ENCODE results near the gene RNF183.
"Not testable (repeated sequence)": the region's sequence is repeated elsewhere in the genome, so short reads cannot be mapped to it uniquely, and the experiment has no call there.

The RNF183 gene

DNA sequence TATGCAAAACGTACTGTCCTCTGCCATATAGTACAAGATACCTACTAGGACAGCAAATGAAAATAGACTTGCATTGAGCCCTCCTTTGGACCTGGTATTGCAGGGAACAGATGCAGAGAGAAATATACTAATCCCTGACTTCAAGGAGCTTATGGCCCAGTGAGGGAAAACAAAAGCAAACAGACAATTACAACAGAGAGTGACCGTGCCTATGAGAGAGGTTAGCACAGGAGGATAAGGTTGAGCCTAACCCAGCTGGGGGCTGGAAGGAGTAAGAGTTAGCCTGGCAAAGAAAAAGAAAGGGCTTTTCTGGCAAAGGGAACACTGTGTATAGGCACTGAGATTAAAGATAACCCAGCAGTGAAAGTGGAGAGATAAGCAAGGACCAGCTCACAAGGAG is 33.3 kb downstream of the RNF183 start:
- DNase-seq, result no peak

DNA sequence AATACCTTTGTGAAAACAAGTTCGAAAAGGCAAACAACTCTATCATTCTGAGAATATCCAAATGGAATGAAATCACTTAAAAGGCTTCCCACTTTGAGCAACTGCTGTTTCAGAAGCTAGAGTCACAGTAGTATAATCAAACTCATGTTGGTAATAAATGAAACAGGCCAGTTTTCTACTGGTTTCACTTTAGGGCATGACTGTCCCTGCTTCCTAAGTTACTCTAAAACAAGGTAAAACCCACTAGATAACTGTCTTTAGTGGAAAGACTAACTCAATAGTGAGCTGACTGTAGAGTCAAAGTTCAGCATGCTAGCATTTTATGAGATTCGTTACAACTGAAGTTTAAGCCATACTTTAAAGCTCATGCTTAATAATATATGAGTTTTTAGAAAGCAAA is 33.8 kb downstream of the RNF183 start:
- DNase-seq, result no peak

DNA sequence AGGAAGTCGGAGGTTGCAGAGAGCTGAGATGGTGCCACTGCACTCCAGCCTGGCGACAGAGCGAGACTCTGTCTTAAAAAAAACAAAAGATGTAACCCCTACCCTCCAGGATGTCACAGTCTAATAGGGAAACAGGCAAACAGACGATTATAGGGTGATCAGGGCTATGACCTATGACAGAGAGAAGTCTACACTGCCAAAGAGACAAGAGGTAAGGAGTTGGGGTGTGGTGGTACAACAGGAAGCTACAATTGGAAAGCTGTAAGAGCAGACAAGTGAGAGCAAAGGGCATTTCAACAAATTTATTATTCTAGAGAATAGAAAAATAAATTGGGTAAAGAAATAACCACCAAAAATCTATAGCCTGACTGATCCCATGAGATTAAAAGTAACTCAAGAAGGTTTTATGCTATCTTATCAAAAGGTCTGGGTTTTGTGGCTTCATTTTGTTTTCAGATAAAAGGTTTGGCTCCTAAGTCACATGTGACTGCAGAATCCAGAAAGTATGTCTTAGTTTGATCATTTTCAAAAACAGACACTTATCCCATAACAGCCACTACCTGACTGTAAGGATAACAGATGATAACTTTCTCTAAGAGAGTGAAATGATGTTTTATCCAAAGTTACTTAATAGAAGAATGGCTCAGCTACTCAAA is 35.1 kb downstream of the RNF183 start:
- no peak for DNase-seq

DNA sequence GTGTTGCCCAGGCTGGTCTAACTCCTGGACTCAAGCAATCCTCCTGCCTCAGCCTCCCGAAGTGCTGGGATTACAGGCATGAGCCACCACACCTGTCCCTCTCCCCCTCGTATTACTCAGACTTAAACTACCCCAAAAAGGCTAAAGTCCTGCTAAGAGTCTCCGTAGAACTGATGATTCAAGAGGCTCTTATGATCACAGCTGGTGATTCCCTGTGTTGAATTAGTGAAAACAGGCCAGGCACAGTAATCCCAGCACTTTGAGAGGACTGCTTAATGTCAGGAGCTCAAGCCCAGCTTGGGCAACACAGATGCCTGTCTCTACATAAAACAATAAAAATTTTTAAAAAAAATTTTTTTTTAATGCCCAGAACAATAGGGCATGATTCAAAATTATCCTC is 37.0 kb downstream of the RNF183 start:
- no peak for DNase-seq

DNA sequence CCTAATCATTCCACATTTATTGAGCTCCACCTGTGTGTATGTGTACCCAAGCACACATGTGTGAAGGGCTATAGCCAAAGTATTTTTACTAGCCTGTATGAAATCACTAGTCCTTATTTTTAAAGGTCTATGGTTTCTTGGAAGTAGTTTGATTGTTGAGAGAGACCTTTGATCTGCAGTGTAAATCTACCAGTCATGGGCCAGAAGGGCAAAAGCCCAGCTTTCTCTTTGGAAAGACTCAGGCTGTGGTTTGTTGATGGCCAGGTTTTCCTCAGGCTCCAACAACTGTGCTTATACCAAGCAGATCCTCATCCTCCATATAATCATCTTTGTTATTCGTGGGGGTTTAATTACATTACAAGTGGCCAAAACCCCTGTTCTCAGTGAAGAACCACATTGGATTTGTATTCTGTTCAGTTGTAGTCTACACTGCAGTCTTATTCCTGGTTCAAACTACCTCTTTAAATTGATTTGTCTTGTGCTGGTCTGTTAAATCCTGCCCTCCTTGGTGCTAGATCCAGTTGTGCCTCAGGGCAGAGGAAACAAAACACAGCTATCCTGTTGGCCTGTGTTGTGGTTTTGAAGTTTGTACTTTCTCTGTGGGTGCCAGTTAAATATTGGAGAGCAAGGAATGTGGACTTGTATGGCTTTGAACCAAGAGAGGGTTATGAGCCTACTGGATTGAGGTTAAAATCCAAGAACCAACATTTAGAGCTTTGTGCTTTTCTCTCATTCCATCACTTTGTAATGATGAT is 41.1 kb downstream of the RNF183 start:
- DNase-seq, result no peak

DNA sequence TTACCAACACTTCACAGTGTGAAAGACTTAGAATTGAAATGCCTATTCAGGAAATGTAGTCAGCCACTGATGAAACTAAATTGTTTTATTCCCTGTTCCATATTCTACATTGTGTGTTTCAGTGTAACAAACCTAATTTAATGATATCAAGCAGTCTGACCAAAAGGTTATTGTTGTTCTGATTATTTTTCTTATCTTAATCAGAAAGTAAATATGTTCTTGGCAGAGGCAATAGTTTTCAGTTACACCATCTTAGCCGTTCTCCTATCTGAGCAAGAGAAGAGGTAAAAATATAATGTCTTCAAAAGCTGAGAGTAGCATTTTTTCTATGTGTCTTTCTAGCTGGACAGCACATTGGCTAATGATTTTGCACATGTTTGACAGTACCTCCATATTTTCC is 44.9 kb downstream of the RNF183 start:
- DNase-seq, result no peak

DNA sequence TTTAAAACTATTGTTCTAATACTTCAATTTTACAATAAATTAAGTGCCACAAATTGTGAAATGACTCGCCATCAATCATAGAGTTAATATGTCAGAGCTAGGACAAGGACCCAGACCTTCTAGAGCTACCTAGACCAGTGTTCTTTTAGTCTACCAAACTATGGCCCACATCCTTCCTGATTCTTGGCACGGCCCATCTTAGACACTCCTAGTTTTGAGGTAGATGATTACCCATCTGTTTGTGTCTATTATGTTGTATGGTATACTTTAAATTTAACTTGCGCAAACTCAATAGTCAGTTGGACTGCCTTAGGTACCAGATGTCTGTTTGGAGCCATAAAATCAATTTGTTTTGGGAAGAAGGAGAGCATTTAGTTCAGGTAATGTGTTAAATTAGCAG is 45.3 kb downstream of the RNF183 start:
- DNase-seq, result no peak

DNA sequence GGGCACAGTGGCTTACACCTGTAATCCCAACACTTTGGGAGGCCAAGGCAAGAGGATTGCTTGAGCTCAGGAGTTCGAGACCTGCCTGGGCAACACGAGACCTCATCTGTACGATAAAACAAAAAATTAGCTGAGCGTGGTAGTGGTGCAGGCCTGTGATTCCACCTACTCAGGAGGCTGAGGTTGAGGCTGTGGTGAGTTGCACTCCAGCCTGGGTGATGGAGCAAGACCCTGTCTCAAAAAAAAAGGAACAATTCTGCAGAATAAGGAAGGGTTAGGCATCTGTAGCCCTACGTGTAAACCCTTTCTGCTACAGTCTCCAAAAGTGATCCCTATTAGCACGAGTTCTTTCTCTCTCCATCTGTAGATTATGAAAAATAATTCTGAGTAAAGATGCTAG is 47.7 kb downstream of the RNF183 start:
- no peak for DNase-seq

DNA sequence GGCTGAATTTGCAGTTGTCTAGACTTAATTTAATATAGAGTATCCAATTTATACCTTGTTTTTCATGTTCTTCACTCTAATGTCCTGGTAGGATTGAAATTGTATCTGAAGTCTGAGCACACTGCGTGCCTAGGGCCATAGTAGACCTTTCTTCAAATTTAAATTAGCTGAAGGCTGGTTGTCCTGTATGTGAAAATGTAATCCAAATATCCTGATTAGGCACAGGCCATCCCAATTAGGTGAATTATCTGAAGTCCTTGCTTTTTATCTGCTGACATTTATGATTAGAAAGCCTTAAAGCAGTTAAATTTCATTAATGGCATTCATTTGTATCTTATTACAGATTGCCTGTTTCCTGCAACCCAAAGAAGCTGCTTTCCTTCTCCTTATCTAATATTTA is 48.2 kb downstream of the RNF183 start:
- DNase-seq, result no peak

DNA sequence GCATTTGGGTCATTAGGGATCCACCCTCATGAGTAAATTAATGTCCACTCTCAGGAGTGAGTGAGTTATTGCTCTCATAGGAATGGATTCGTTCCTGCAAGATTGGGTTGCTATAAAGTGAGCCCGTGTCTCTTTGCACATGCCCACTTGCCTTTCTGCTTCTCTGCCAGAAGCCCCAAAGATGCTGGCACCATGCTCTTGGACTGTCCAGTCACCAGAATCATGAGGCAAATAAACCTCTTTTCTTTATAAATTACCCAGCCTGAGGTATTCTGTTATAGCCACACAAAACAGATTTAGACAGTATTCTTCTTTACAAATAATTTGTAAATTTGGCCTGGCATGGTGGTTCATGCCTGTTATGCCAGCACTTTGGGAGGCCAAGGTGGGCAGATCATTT is 52.4 kb downstream of the RNF183 start:
- DNase-seq, result no peak

DNA sequence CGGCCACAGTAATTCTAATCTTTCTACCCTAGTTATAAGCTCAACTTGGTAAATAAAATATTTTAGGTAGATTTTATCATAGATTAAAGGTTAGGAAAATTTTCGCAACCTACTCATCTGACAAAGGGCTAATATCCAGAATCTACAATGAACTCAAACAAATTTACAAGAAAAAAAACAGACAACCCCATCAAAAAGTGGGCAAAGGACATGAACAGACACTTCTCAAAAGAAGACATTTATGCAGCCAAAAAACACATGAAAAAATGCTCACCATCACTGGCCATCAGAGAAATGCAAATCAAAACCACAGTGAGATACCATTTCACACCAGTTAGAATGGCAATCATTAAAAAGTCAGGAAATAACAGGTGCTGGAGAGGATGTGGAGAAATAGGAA is 53.5 kb downstream of the RNF183 start:
- not testable (repeated sequence) for DNase-seq

DNA sequence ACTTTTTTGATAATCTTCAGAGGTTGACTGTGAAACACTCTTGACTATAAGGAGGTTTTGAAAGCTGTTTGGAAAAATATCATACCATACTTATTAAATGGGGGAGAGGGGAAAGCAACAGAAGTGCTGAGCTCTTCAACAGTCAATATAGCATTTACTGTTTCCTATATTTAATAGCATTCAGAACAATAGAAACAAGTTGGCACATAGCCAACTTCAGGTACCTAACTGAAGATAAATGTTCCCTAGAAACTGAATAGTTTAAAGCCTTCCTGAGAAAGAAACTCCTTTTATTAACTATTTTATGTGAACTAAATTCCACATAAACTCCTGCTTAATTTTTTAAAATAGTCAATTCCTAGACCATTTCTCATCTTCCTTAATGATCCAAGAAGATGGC is 55.5 kb downstream of the RNF183 start:
- peak; percentile 10 for DNase-seq
